CD14-positive monocyte (primary cell): ENCODE results near the gene TTC38. TPM values are rescaled to one million over a fixed set of nuclear protein-coding genes. Genes with fewer than 3 reads are reported as not detected.

Source experiments
- DNase-seq, 3 donors: peaks; one replicate each; pipeline ENCODE4 v3.0.0-alpha.2; 2011 to 2022
- H2AFZ ChIP-seq: 2 replicates; pipeline ENCODE4 v1.6.0; 2012; ENCODE audit warnings: mild to moderate bottlenecking, low read depth, low read length, inconsistent platforms; ENCODE audit not compliant: insufficient read depth, poor library complexity, severe bottlenecking
- H3K27ac ChIP-seq, 2 donors: 1 replicate in 1 of 2; 2 replicates in 1 of 2; pipeline ENCODE4 v1.5.1; 2012 to 2013; ENCODE audit warnings: low read length in 2 of 2, control low read depth in 1 of 2, inconsistent platforms in 1 of 2, low read depth in 1 of 2, mild to moderate bottlenecking in 1 of 2
- H3K27me3 ChIP-seq, 2 donors: one replicate each; pipeline versions ENCODE4 v1.6.0 to v1.6.1; 2011 to 2013; ENCODE audit warnings: low read length in 2 of 2; ENCODE audit not compliant: control insufficient read depth in 2 of 2, insufficient read depth in 2 of 2
- H3K36me3 ChIP-seq, 2 donors: replicated peaks in 1 of 2; 1 replicate in 1 of 2; 2 replicates in 1 of 2; pipeline versions ENCODE4 v1.5.1 to v1.6.1; 2012 to 2013; ENCODE audit warnings: low read length in 2 of 2, control low read depth in 1 of 2, inconsistent platforms in 1 of 2, mild to moderate bottlenecking in 1 of 2; ENCODE audit not compliant: insufficient read depth in 2 of 2, control insufficient read depth in 1 of 2
- H3K4me1 ChIP-seq, 2 donors: 1 replicate in 1 of 2; 2 replicates in 1 of 2; pipeline versions ENCODE4 v1.5.1 to v1.6.1; 2012 to 2013; ENCODE audit warnings: low read length in 2 of 2, control low read depth in 1 of 2, inconsistent platforms in 1 of 2, mild to moderate bottlenecking in 1 of 2, moderate library complexity in 1 of 2; ENCODE audit not compliant: insufficient read depth in 2 of 2, control insufficient read depth in 1 of 2
- H3K4me2 ChIP-seq: replicated peaks from 2 replicates; pipeline ENCODE3; 2012; ENCODE audit warnings: low read length, moderate library complexity, mild to moderate bottlenecking; ENCODE audit not compliant: poor library complexity, severe bottlenecking; ENCODE audit errors: extremely low read depth
- H3K4me3 ChIP-seq, 3 experiments: fragments of 200-600 bp in 1 of 3; sonication (generic) in 1 of 3; replicated peaks in 1 of 3; 1 replicate in 2 of 3; 2 replicates in 1 of 3; pipeline ENCODE4 v1.5.1; 2011 to 2013; ENCODE audit warnings: low read length in 3 of 3, mild to moderate bottlenecking in 3 of 3, control low read depth in 2 of 3, low read depth in 2 of 3, inconsistent platforms in 1 of 3, moderate library complexity in 1 of 3
- H3K79me2 ChIP-seq: 2 replicates; pipeline ENCODE4 v1.6.0; 2012; ENCODE audit warnings: mild to moderate bottlenecking, control low read depth, inconsistent platforms, low read length, moderate library complexity; ENCODE audit not compliant: insufficient read depth
- H3K9ac ChIP-seq: 2 replicates; pipeline ENCODE4 v1.6.0; 2017; ENCODE audit warnings: low read length, mild to moderate bottlenecking; ENCODE audit not compliant: insufficient read depth, poor library complexity, severe bottlenecking
- H3K9me3 ChIP-seq, 2 donors: replicated peaks in 1 of 2; 1 replicate in 1 of 2; 2 replicates in 1 of 2; pipeline versions ENCODE4 v1.5.1 to v1.6.1; 2012 to 2013; ENCODE audit warnings: low read length in 2 of 2, control low read depth in 1 of 2; ENCODE audit not compliant: control insufficient read depth in 1 of 2, insufficient read depth in 1 of 2
- H4K20me1 ChIP-seq: 2 replicates; pipeline ENCODE4 v1.6.0; 2012; ENCODE audit warnings: mild to moderate bottlenecking, low read length, control low read depth, moderate library complexity; ENCODE audit not compliant: insufficient read depth
- H3K27ac Mint-ChIP-seq, 7 donors: one replicate each; pipeline ENCODE4 v1.8.0; 2020; ENCODE audit warnings: mild to moderate bottlenecking in 7 of 7, mixed read lengths in 7 of 7, moderate library complexity in 6 of 7, inconsistent platforms in 2 of 7
- H3K27me3 Mint-ChIP-seq, 3 donors: one replicate each; pipeline ENCODE4 v1.8.0; 2021 to 2022; ENCODE audit warnings: low read depth in 3 of 3, mild to moderate bottlenecking in 3 of 3, mixed read lengths in 3 of 3, moderate library complexity in 3 of 3, inconsistent platforms in 1 of 3
- H3K36me3 Mint-ChIP-seq, 2 donors: one replicate each; pipeline ENCODE4 v1.8.0; 2020; ENCODE audit warnings: mixed read lengths in 2 of 2, inconsistent platforms in 1 of 2, mild to moderate bottlenecking in 1 of 2
- H3K4me1 Mint-ChIP-seq: one replicate; pipeline ENCODE4 v1.8.0; 2020; ENCODE audit warnings: mild to moderate bottlenecking, mixed read lengths
- H3K4me3 Mint-ChIP-seq, 2 donors: one replicate each; pipeline ENCODE4 v1.8.0; 2020; ENCODE audit warnings: mild to moderate bottlenecking in 2 of 2, mixed read lengths in 2 of 2, moderate library complexity in 1 of 2
- H3K9me3 Mint-ChIP-seq, 7 donors: one replicate each; pipeline ENCODE4 v1.8.0; 2020 to 2022; ENCODE audit warnings: mixed read lengths in 7 of 7, mild to moderate bottlenecking in 6 of 7, moderate library complexity in 6 of 7, inconsistent platforms in 2 of 7
- WGBS: methylation state at CpG from one replicate; pipeline ENCODE4 v1.1.5; 2013; ENCODE audit warnings: missing lambda C conversion rate; ENCODE audit not compliant: insufficient coverage; 5-methylcytosine and 5-hydroxymethylcytosine counted together
- intact Hi-C, 2 donors: fragments of 100-400 bp; cut with micrococcal nuclease; formaldehyde crosslinking; loops; one replicate each; pipeline versions ENCODE4 v1.15.0 to v1.15.1; 2023
- polyA plus RNA-seq, 3 donors: library from polyadenylated mRNA; depleted of rRNA in 1 of 3; unstranded in 2 of 3; stranded (reverse) in 1 of 3; fragments of 300-500 nt in 2 of 3; fragments of >200 nt in 1 of 3; fragmentation: Illumina TruSeq in 2 of 3; gene quantifications; 1 replicate in 2 of 3; 2 replicates in 1 of 3; pipeline ENCODE4 v1.2.3, GENCODE V29; 2012 to 2021
- TF ChIP-seq, protein P1 (sequence below): fragments of 200-600 bp; IDR thresholded peaks from one replicate; pipeline ENCODE4 v1.8.0; 2022; ENCODE audit warnings: antibody characterized with exemption, mild to moderate bottlenecking

Gene TTC38
- polyA plus RNA-seq, 3 donors, result 14.7 to 22.5 (median 17.0) TPM

DNA sequence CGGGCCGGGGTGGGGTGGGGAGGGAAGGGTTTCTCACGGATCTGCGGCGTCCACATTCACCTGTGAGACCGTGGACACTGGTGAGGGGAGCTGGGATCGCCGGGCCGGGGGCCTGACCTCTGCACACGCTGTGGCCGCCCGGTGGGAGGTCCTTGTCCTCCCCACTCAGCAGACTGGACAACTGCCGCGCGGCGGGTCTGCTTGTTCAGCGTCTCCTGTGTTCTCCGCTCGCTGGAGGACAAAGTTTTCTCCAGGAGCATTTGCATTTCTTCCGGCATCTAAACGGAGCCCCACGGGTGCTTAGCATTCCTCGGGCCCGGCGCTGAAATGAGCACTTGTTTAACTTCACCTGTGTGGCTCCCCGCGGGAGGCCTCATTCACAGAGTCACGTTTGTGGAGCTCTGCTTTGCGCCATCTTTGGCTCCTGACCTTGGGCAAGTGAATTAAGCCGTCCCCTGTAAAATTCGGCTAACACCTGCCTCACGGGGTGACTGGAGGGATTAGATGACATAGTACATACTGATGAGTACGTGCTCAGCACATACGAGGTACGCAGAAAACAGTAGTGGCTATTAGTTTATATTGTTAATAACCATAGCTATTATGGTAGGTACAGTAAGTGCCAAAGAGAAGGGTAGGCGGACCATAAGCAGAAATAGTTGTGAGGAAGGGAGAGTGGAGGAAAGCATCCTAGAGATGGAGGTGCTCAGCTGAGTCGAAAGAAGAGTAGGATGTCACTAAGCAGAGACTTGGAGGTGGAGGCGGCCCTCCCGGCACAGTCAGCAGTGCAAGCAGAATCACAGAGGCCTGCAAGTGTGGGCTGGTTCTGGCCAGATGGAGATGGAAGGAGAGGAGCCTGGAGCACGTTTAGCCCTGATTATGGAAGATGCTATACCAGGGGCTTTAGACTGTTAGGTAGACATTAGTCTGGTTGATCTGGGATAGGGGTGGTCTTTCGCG lies 68.6 kb downstream of the TTC38 start:
- H3K4me3 ChIP-seq, result peak overlapping the region; percentile 61 to 97 (median 87)
- Mint-ChIP-seq H3K4me1 (peaks cover 15% of the 10 kb centered on the region), H3K9me3 (no peaks in the 10 kb centered on the region), H3K36me3 (peaks cover 34 to 53% of the 10 kb centered on the region in 2 donors), H3K27ac (peak overlapping the region in 6 of 7 donors; percentile 73 to 90 (median 87)), H3K4me3 (peak overlapping the region; percentile 92 to 96), H3K27me3 (no peaks in the 10 kb centered on the region)
- TF ChIP-seq, protein P1, sequence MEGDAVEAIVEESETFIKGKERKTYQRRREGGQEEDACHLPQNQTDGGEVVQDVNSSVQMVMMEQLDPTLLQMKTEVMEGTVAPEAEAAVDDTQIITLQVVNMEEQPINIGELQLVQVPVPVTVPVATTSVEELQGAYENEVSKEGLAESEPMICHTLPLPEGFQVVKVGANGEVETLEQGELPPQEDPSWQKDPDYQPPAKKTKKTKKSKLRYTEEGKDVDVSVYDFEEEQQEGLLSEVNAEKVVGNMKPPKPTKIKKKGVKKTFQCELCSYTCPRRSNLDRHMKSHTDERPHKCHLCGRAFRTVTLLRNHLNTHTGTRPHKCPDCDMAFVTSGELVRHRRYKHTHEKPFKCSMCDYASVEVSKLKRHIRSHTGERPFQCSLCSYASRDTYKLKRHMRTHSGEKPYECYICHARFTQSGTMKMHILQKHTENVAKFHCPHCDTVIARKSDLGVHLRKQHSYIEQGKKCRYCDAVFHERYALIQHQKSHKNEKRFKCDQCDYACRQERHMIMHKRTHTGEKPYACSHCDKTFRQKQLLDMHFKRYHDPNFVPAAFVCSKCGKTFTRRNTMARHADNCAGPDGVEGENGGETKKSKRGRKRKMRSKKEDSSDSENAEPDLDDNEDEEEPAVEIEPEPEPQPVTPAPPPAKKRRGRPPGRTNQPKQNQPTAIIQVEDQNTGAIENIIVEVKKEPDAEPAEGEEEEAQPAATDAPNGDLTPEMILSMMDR, result no peak
- H3K4me1 ChIP-seq, result peaks cover 10 to 14% of the 10 kb centered on the region in 2 donors
- no peaks in the 10 kb centered on the region for H3K9me3 ChIP-seq
- H2AFZ ChIP-seq, result peak overlapping the region; percentile 97
- no peaks in the 10 kb centered on the region for H3K27me3 ChIP-seq
- peak overlapping the region; percentile 92 for H3K9ac ChIP-seq
- 16% methylated on average over 36 of the region's 42 CpGs for WGBS
- H3K79me2 ChIP-seq, result peaks cover 25% of the 10 kb centered on the region
- H3K4me2 ChIP-seq, result peak overlapping the region; percentile 98
- peak overlapping the region in 1 of 2 donors; percentile 83 for H3K27ac ChIP-seq
- no peak for DNase-seq
- H4K20me1 ChIP-seq, result peaks cover 13% of the 10 kb centered on the region
- peaks cover 42 to 59% of the 10 kb centered on the region in 2 donors for H3K36me3 ChIP-seq
- intact Hi-C loops, result no loop called here

DNA sequence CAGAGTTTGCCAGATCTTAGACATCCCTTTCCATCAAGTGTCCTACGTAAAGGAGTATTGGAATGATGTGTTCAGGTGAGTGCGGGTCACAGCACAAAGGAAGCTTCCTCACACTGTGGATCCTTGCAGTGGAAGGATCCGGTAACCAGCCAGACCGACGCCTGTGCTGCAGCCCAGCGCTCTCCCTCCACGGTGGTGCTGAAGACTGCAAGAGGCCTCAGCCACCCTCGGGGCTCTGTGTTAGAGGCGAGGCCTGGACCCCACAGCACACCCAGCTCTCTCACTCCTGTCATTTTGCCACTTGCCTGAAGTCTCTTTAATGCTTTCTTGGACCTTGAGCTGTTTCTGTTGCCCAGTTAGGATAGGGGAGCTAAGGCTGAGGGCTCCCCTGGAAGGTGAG lies 70.1 kb downstream of the TTC38 start:
- Mint-ChIP-seq H3K27me3 (no peaks in the 10 kb centered on the region), H3K9me3 (no peaks in the 10 kb centered on the region), H3K36me3 (peaks cover 46 to 53% of the 10 kb centered on the region in 2 donors), H3K27ac (no peak overlapping the region), H3K4me1 (peaks cover 15% of the 10 kb centered on the region), H3K4me3 (no peak overlapping the region)
- no peak overlapping the region for H3K27ac ChIP-seq
- H3K36me3 ChIP-seq, result peaks cover 46 to 61% of the 10 kb centered on the region in 2 donors
- H3K4me3 ChIP-seq, result no peak overlapping the region
- WGBS, result 96% methylated on average over 7 of the region's 9 CpGs
- H3K79me2 ChIP-seq, result peaks cover 25% of the 10 kb centered on the region
- no peak for DNase-seq
- TF ChIP-seq, protein P1, result no peak
- no peak overlapping the region for H3K4me2 ChIP-seq
- H3K9ac ChIP-seq, result no peak overlapping the region
- intact Hi-C loops, result no loop called here
- H3K27me3 ChIP-seq, result no peaks in the 10 kb centered on the region
- H3K4me1 ChIP-seq, result peaks cover 10 to 14% of the 10 kb centered on the region in 2 donors
- H4K20me1 ChIP-seq, result peaks cover 22% of the 10 kb centered on the region
- no peak overlapping the region for H2AFZ ChIP-seq
- no peaks in the 10 kb centered on the region for H3K9me3 ChIP-seq
